ENCODE measurements around the gene NRBF2. TPM values are rescaled to one million over a fixed set of nuclear protein-coding genes. Genes with fewer than 3 reads are reported as not detected.
"Not testable (repeated sequence)": the region's sequence is repeated elsewhere in the genome, so short reads cannot be mapped to it uniquely, and the experiment has no call there.

NRBF2 gene
- polyA plus RNA-seq, 3 donors: 13.6 to 38.1 (median 17.9) TPM

GRCh38 chr10:63146503-63146902 lies 13.4 kb downstream of the NRBF2 start:
- peaks cover 33% of the 10 kb centered on the region for H3K4me1 Mint-ChIP-seq

GRCh38 chr10:63150745-63151144 lies 17.6 kb downstream of the NRBF2 start:
- no peaks in the 10 kb centered on the region for H3K9me3 ChIP-seq (replicated peaks in 1 of 2; ENCODE audit: control insufficient read depth in 1 of 2, insufficient read depth in 1 of 2, low read length in 2 of 2)
- H3K36me3 ChIP-seq (replicated peaks in 1 of 2; ENCODE audit: control insufficient read depth in 1 of 2, insufficient read depth in 2 of 2, low read length in 2 of 2): peaks cover 46 to 79% of the 10 kb centered on the region in 2 donors
- no peak overlapping the region for H3K9ac ChIP-seq (ENCODE audit: insufficient read depth, low read length, poor library complexity, severe bottlenecking)
- 98% methylated on average over 4 of the region's 4 CpGs for WGBS (ENCODE audit: insufficient coverage)
- no peak overlapping the region for H2AFZ ChIP-seq (ENCODE audit: insufficient read depth, low read depth, low read length, poor library complexity, severe bottlenecking)
- H3K27me3 ChIP-seq (ENCODE audit: control insufficient read depth in 2 of 2, insufficient read depth in 2 of 2, low read length in 2 of 2): no peaks in the 10 kb centered on the region
- Mint-ChIP-seq H3K27me3 (ENCODE audit: low read depth in 3 of 3) (no peaks in the 10 kb centered on the region), H3K4me1 (peaks cover 24% of the 10 kb centered on the region), H3K27ac (peak overlapping the region in 6 of 7 donors; percentile 38 to 77 (median 64)), H3K9me3 (no peaks in the 10 kb centered on the region), H3K36me3 (peaks cover 55 to 70% of the 10 kb centered on the region in 2 donors), H3K4me3 (no peak overlapping the region)
- no peak overlapping the region for H3K4me3 ChIP-seq (replicated peaks in 1 of 3; ENCODE audit: low read depth in 2 of 3, low read length in 3 of 3)
- DNase-seq: no peak
- intact Hi-C loops (cut with micrococcal nuclease): loop anchor here (10.0 kb wide), 2 partner anchors 336 to 556 kb away; partner anchors contain the start of gene EGR2 (in 1 of the 2)
- no peak overlapping the region for H3K27ac ChIP-seq (ENCODE audit: low read depth in 1 of 2, low read length in 2 of 2)
- peaks cover 97% of the 10 kb centered on the region for H4K20me1 ChIP-seq (ENCODE audit: insufficient read depth, low read length)
- H3K4me2 ChIP-seq (replicated peaks; ENCODE audit: extremely low read depth, low read length, poor library complexity, severe bottlenecking): no peak overlapping the region
- peaks cover 65% of the 10 kb centered on the region for H3K79me2 ChIP-seq (ENCODE audit: insufficient read depth, low read length)
- peaks cover 13% of the 10 kb centered on the region in 2 donors for H3K4me1 ChIP-seq (ENCODE audit: control insufficient read depth in 1 of 2, insufficient read depth in 2 of 2, low read length in 2 of 2)
- no peak for TF ChIP-seq CTCF (IDR thresholded peaks at IDR 0.05)

More at GRCh38 chr10:63146503-63146902, 13.4 kb downstream of the NRBF2 start:
- no peak for TF ChIP-seq CTCF (IDR thresholded peaks at IDR 0.05)
- H3K27me3 ChIP-seq (ENCODE audit: control insufficient read depth in 2 of 2, insufficient read depth in 2 of 2, low read length in 2 of 2): no peaks in the 10 kb centered on the region
- H3K4me3 ChIP-seq (replicated peaks in 1 of 3; ENCODE audit: low read depth in 2 of 3, low read length in 3 of 3): no peak overlapping the region
- H3K27ac ChIP-seq (ENCODE audit: low read depth in 1 of 2, low read length in 2 of 2): peak overlapping the region in 1 of 2 donors; percentile 38
- H3K9me3 ChIP-seq (replicated peaks in 1 of 2; ENCODE audit: control insufficient read depth in 1 of 2, insufficient read depth in 1 of 2, low read length in 2 of 2): no peaks in the 10 kb centered on the region
- H3K9ac ChIP-seq (ENCODE audit: insufficient read depth, low read length, poor library complexity, severe bottlenecking): no peak overlapping the region
- Mint-ChIP-seq H3K4me3 (no peak overlapping the region), H3K27ac (no peak overlapping the region), H3K27me3 (ENCODE audit: low read depth in 3 of 3) (no peaks in the 10 kb centered on the region), H3K9me3 (no peaks in the 10 kb centered on the region), H3K36me3 (peaks cover 33 to 50% of the 10 kb centered on the region in 2 donors)
- peaks cover 18 to 19% of the 10 kb centered on the region in 2 donors for H3K4me1 ChIP-seq (ENCODE audit: control insufficient read depth in 1 of 2, insufficient read depth in 2 of 2, low read length in 2 of 2)
- no peak for DNase-seq
- intact Hi-C loops (cut with micrococcal nuclease): loop anchor here in 1 of 2 donors (10.0 kb wide), 1 partner anchor 142 kb away; no protein-coding TSS in a partner anchor
- H3K4me2 ChIP-seq (replicated peaks; ENCODE audit: extremely low read depth, low read length, poor library complexity, severe bottlenecking): no peak overlapping the region
- H2AFZ ChIP-seq (ENCODE audit: insufficient read depth, low read depth, low read length, poor library complexity, severe bottlenecking): no peak overlapping the region
- H4K20me1 ChIP-seq (ENCODE audit: insufficient read depth, low read length): peaks cover 99% of the 10 kb centered on the region
- H3K36me3 ChIP-seq (replicated peaks in 1 of 2; ENCODE audit: control insufficient read depth in 1 of 2, insufficient read depth in 2 of 2, low read length in 2 of 2): peaks cover 20 to 48% of the 10 kb centered on the region in 2 donors
- peaks cover 94% of the 10 kb centered on the region for H3K79me2 ChIP-seq (ENCODE audit: insufficient read depth, low read length)

- intact Hi-C loops (cut with micrococcal nuclease): loop anchor here (10.0 kb wide), 2 partner anchors 339 to 559 kb away; partner anchors contain the start of gene EGR2 (in 1 of the 2)
- not testable (repeated sequence) for H3K27me3 Mint-ChIP-seq (ENCODE audit: low read depth in 3 of 3); H3K4me3 ChIP-seq (replicated peaks in 1 of 3; ENCODE audit: low read depth in 2 of 3, low read length in 3 of 3); H3K9me3 ChIP-seq (replicated peaks in 1 of 2; ENCODE audit: control insufficient read depth in 1 of 2, insufficient read depth in 1 of 2, low read length in 2 of 2); H3K27me3 ChIP-seq (ENCODE audit: control insufficient read depth in 2 of 2, insufficient read depth in 2 of 2, low read length in 2 of 2); H3K27ac ChIP-seq (ENCODE audit: low read depth in 1 of 2, low read length in 2 of 2); H3K4me2 ChIP-seq (replicated peaks; ENCODE audit: extremely low read depth, low read length, poor library complexity, severe bottlenecking); DNase-seq; H3K9me3 Mint-ChIP-seq; H3K4me3 Mint-ChIP-seq; H3K9ac ChIP-seq (ENCODE audit: insufficient read depth, low read length, poor library complexity, severe bottlenecking); H2AFZ ChIP-seq (ENCODE audit: insufficient read depth, low read depth, low read length, poor library complexity, severe bottlenecking)
- 89% methylated on average over 3 of the region's 9 CpGs for WGBS (ENCODE audit: insufficient coverage)
- H4K20me1 ChIP-seq (ENCODE audit: insufficient read depth, low read length): peaks cover 98% of the 10 kb centered on the region
- peaks cover 47% of the 10 kb centered on the region for H3K79me2 ChIP-seq (ENCODE audit: insufficient read depth, low read length)
- peaks cover 38 to 47% of the 10 kb centered on the region in 2 donors for H3K36me3 ChIP-seq (replicated peaks in 1 of 2; ENCODE audit: control insufficient read depth in 1 of 2, insufficient read depth in 2 of 2, low read length in 2 of 2)
- H3K4me1 ChIP-seq (ENCODE audit: control insufficient read depth in 1 of 2, insufficient read depth in 2 of 2, low read length in 2 of 2): peaks cover 18 to 24% of the 10 kb centered on the region in 2 donors
- Mint-ChIP-seq H3K27ac (peak overlapping the region in 2 of 7 donors; percentile 30 to 41), H3K4me1 (peaks cover 27% of the 10 kb centered on the region), H3K36me3 (peaks cover 47 to 56% of the 10 kb centered on the region in 2 donors)
Measured at GRCh38 chr10:63153868-63154545, 20.9 kb downstream of the NRBF2 start.

Data from CD14-positive monocyte (primary cell).